ENCODE measurements around the gene HEG1.
A peak's percentile ranks its signal among the peaks of the same experiment; 100 is the strongest.

The HEG1 gene

GRCh38 chr3:124939661-124940060 lies 116.1 kb downstream of the HEG1 start:
- no peak for DNase-seq

GRCh38 chr3:124938896-124939295 lies 116.9 kb downstream of the HEG1 start:
- no peak for DNase-seq

- DNase-seq: no peak
These were observed 118.7 kb downstream of the HEG1 start for GRCh38 chr3:124937049-124937448.

- DNase-seq: no peak
These were observed 119.8 kb downstream of the HEG1 start for GRCh38 chr3:124935794-124936542.

GRCh38 chr3:124935264-124935663 lies 120.5 kb downstream of the HEG1 start:
- no peak for DNase-seq

- DNase-seq: no peak
These were observed 121.2 kb downstream of the HEG1 start, which contains the start of gene MUC13 for GRCh38 chr3:124934577-124934976. TSS of gene MUC13 (minus strand) at chr3:124934751. CDS start at chr3:124934712, 39 bp downstream.

GRCh38 chr3:124928333-124929202 lies 127.2 kb downstream of the HEG1 start:
- peak; percentile 65 for DNase-seq

- no peak for DNase-seq
These were observed 128.2 kb downstream of the HEG1 start for GRCh38 chr3:124927574-124928045.

- no peak for DNase-seq
These were observed 129.2 kb downstream of the HEG1 start for GRCh38 chr3:124926426-124927101.

GRCh38 chr3:124924741-124925140 lies 131.1 kb downstream of the HEG1 start:
- no peak for DNase-seq

GRCh38 chr3:124923833-124924232 lies 132.0 kb downstream of the HEG1 start:
- DNase-seq: peak; percentile 11

- no peak for DNase-seq
These were observed 135.1 kb downstream of the HEG1 start for GRCh38 chr3:124920718-124921117.

- peak; percentile 51 for DNase-seq
These were observed 136.0 kb downstream of the HEG1 start for GRCh38 chr3:124919756-124920155.

GRCh38 chr3:124918524-124918923 lies 137.3 kb downstream of the HEG1 start:
- DNase-seq: no peak

GRCh38 chr3:124916837-124917409 lies 138.9 kb downstream of the HEG1 start:
- DNase-seq: no peak

Data from fibroblast of skin of abdomen (primary cell).